GM12891 (cell line): Measurements from ENCODE around the gene CLN5.

Experiments
- PAX5 ChIP-seq: IDR thresholded peaks from 2 replicates; pipeline ENCODE4 v1.6.1; 2011; ENCODE audit warnings: low read length, moderate library complexity, mild to moderate bottlenecking; ENCODE audit not compliant: insufficient read depth, severe bottlenecking
- POLR2A ChIP-seq: IDR thresholded peaks from 2 replicates; pipeline ENCODE4 v1.6.1; 2011; ENCODE audit warnings: low read depth, low read length, control low read depth
- POLR2AphosphoS5 ChIP-seq: IDR thresholded peaks from 2 replicates; pipeline ENCODE4 v1.6.1; 2011; ENCODE audit warnings: low read depth, low read length, control low read depth
- TAF1 ChIP-seq: IDR thresholded peaks from 2 replicates; pipeline ENCODE4 v1.6.1; 2011; ENCODE audit warnings: low read depth, low read length, control low read depth

DNA sequence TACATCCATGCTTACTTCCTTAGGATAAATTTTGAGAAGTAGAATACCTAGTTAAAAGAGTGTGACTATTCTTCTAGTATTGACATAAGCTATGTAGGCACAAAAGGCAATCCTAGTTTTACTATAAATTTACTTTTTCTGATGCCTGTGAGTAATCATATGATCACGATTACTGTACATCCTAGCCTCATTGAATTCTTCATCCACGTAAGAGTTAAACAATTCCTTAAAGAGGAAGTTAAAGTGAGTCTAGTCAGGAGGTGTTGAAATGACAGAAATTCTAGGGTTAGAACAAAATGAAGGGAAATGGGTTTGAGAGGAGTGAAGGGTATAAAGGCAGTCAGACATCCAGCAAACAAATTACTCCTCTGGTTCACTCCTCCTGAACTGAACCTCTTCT lies 43.7 kb upstream of the CLN5 start, which contains the start of gene ACOD1:
- TF ChIP-seq POLR2A (no peak), TAF1 (no peak), PAX5 (no peak), POLR2AphosphoS5 (no peak)
